ENCODE measurements around the gene TMEM11.

- TF ChIP-seq CTCF (IDR thresholded peaks at IDR 0.05 in 8 of 11, conservative IDR thresholded peaks at IDR 0.05 in 3 of 11), result no peak
- no peak for TF ChIP-seq POLR2A (IDR thresholded peaks at IDR 0.05)
Measured at GRCh38 chr17:21149621-21150020, 64.3 kb downstream of the TMEM11 start.
